Posterior vena cava (tissue), 2 donors: ENCODE measurements around the gene TMEM62. TPM values are rescaled to one million over a fixed set of nuclear protein-coding genes. Genes with fewer than 3 reads are reported as not detected.

ENCODE experiments used
- DNase-seq: peaks from one replicate; pipeline ENCODE4 v3.0.0-alpha.2; 2020; ENCODE audit warnings: low spot score
- intact Hi-C, 2 donors: fragments of 100-400 bp; cut with DNase I; formaldehyde crosslinking; loops; one replicate each; pipeline versions ENCODE4 v1.14.1 to v1.14.2; 2022 to 2023
- total RNA-seq, 2 donors: library from RNA; stranded (reverse); fragmentation: NEBNext Ultra II Directional; extraction: Animal tissue kit (Norgen Biotek cat#: 25700); gene quantifications; one replicate each; pipeline ENCODE4 v1.2.1, GENCODE V29; 2021
- donor health status: DM: yes; HTN: yes; CAD: no.
- donor health status: DM: yes; HTN: yes; CAD: no.

Gene TMEM62
- total RNA-seq, 2 donors from 2014 or later = 16.0 to 17.3 TPM

GRCh38 chr15:43220991-43221403, 87.6 kb downstream of the TMEM62 start, which contains the start of gene EPB42:
Gene EPB42 (minus strand): TSS chr15:43221018. CDS start chr15:43220825, 193 bp downstream.
- DNase-seq = no peak
- intact Hi-C loops = no loop called here

GRCh38 chr15:43221422-43221821, 88.0 kb downstream of the TMEM62 start:
- intact Hi-C loops = no loop called here
- no peak for DNase-seq

GRCh38 chr15:43225201-43225949, 92.0 kb downstream of the TMEM62 start:
- intact Hi-C loops = loop anchor here in 1 of 2 donors (5.0 kb wide), 1 partner anchor 1103 kb away; no protein-coding TSS in a partner anchor
- peak; percentile 53 for DNase-seq

- peak; percentile 55 for DNase-seq
These were observed 92.5 kb downstream of the TMEM62 start for GRCh38 chr15:43225950-43226255.

GRCh38 chr15:43226436-43227305, 93.3 kb downstream of the TMEM62 start:
- DNase-seq = peak; percentile 76
- intact Hi-C loops = loop anchor here (2.0 to 5.0 kb wide), 2 partner anchors 58 to 1104 kb away; no protein-coding TSS in a partner anchor

More at GRCh38 chr15:43225950-43226255, 92.5 kb downstream of the TMEM62 start:
- intact Hi-C loops = loop anchor here (2.0 to 5.0 kb wide), 2 partner anchors 59 to 1104 kb away; no protein-coding TSS in a partner anchor

GRCh38 chr15:43229977-43230376, 96.6 kb downstream of the TMEM62 start:
- DNase-seq = no peak
- intact Hi-C loops = loop anchor here in 1 of 2 donors (5.0 kb wide), 2 partner anchors 47 to 1108 kb away; no protein-coding TSS in a partner anchor

- intact Hi-C loops = loop anchor here in 1 of 2 donors (5.0 kb wide), 1 partner anchor 47 kb away; no protein-coding TSS in a partner anchor
- DNase-seq = no peak
These were observed 97.3 kb downstream of the TMEM62 start for GRCh38 chr15:43230640-43231115.

- intact Hi-C loops = loop anchor here in 1 of 2 donors (5.0 kb wide), 1 partner anchor 45 kb away; no protein-coding TSS in a partner anchor
- DNase-seq = no peak
These were observed 99.0 kb downstream of the TMEM62 start for GRCh38 chr15:43232289-43232874.

Other genes with a start within 250 kb of the TMEM62 start
- gene TTBK2, start 212.8 kb upstream of the TMEM62 start, total RNA-seq = 10 to 100 TPM; 21.7 to 25.2 TPM
- 10 to 100 TPM; 36.5 to 39.1 TPM for gene UBR1, start 27.5 kb upstream of the TMEM62 start, total RNA-seq
- 10 to 100 TPM; 49.6 to 52.6 TPM for gene CCNDBP1, start 51.8 kb downstream of the TMEM62 start, total RNA-seq
- gene EPB42, start 87.4 kb downstream of the TMEM62 start, total RNA-seq = under 1 TPM; 0.43 to 0.65 TPM
- gene TGM5, start 133.3 kb downstream of the TMEM62 start, total RNA-seq = 1 to 10 TPM in 1 of 2 donors, under 1 TPM in 1; 0.56 to 1.0 TPM
- gene TGM7, start 168.7 kb downstream of the TMEM62 start, total RNA-seq = not detected
- gene LCMT2, start 197.0 kb downstream of the TMEM62 start, total RNA-seq = 1 to 10 TPM; 5.5 to 7.4 TPM
- 10 to 100 TPM; 17.1 to 17.9 TPM for gene ZSCAN29, start 237.5 kb downstream of the TMEM62 start, total RNA-seq
- gene TUBGCP4, start 237.5 kb downstream of the TMEM62 start, total RNA-seq = 10 to 100 TPM; 11.9 to 12.4 TPM